GM06990 (cell line): Measurements from ENCODE around the gene CERS3.

ENCODE experiments used
- DNase-seq: peaks from one replicate; pipeline ENCODE4 v3.0.0-alpha.2; 2011; ENCODE audit not compliant: insufficient read length; ENCODE audit errors: extremely low read depth
- H3K27me3 ChIP-seq: replicated peaks from 2 replicates; pipeline ENCODE4 v1.6.0; 2011; ENCODE audit warnings: low read length; ENCODE audit not compliant: control insufficient read depth, insufficient read depth
- H3K36me3 ChIP-seq: 2 replicates; pipeline ENCODE4 v1.5.1; 2011; ENCODE audit warnings: low read length; ENCODE audit not compliant: control insufficient read depth, insufficient read depth
- H3K4me3 ChIP-seq: replicated peaks from 2 replicates; pipeline ENCODE4 v1.5.1; 2011; ENCODE audit warnings: low read depth, mild to moderate bottlenecking, control low read depth, low read length
- TF ChIP-seq, protein P1 (sequence below): IDR thresholded peaks from 2 replicates; pipeline ENCODE4 v1.5.1; 2011; ENCODE audit warnings: low read length, control low read depth, mild to moderate bottlenecking, inconsistent platforms; ENCODE audit not compliant: insufficient read depth, poor library complexity, severe bottlenecking

The CERS3 gene

DNA sequence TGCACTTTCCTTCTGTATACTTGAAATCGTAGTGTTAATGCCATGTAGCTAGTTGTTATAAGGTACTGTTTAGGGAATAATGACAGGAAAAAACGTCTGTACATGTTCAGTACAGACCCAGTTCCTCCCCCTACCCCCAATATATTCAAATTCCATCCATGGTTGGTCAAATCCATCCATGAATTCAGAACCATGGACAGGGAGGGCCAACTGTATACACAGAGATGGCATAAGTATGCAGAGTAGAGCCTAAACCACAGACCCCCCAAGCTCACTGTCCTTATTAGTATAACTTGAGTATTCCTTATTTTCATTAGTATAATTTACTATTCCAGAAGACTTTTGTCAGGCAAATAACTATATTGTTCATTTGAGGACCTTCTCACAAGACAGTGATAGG, 135.7 kb downstream of the CERS3 start:
- Histone ChIP-seq H3K4me3 (no peak overlapping the region), H3K27me3 (no peaks in the 10 kb centered on the region), H3K36me3 (no peaks in the 10 kb centered on the region)
- no peak for DNase-seq
- TF ChIP-seq, protein P1, sequence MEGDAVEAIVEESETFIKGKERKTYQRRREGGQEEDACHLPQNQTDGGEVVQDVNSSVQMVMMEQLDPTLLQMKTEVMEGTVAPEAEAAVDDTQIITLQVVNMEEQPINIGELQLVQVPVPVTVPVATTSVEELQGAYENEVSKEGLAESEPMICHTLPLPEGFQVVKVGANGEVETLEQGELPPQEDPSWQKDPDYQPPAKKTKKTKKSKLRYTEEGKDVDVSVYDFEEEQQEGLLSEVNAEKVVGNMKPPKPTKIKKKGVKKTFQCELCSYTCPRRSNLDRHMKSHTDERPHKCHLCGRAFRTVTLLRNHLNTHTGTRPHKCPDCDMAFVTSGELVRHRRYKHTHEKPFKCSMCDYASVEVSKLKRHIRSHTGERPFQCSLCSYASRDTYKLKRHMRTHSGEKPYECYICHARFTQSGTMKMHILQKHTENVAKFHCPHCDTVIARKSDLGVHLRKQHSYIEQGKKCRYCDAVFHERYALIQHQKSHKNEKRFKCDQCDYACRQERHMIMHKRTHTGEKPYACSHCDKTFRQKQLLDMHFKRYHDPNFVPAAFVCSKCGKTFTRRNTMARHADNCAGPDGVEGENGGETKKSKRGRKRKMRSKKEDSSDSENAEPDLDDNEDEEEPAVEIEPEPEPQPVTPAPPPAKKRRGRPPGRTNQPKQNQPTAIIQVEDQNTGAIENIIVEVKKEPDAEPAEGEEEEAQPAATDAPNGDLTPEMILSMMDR, result no peak

DNA sequence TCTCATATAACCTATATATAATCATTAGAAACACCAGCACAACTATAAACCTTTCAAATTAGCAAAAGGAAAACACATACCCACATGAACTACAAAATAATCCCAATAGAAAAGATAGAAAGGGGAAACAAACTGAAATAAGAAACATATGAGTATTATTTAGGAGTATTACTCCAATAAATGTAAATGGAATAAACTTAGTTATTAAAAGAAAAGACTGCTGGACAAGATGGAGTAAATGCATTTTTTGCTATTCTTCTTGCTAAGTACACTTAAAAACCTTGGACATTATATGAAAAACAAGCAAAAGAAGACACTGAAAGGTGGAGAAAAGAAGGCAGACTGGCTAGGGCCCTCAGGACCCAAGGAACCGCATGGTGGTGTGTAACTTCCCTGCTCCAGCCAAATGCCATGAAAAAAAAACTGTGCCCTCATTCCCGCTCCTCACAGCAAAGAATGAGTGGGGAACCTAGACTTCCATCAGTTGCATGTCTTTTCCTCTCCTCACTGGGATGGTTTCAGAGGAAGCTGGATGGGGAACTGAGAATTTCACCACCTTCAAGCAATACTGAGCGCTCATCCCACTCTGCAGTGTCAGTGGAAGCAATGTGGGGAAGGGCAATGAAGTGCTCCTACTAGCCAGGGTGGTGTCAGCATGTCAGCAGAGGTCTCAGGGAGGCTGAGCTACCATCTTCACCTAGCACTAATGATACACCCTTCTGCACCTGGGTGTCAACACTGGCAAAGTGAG, 143.3 kb downstream of the CERS3 start:
- no peak overlapping the region for H3K4me3 ChIP-seq
- DNase-seq, result no peak
- H3K27me3 ChIP-seq, result no peaks in the 10 kb centered on the region
- no peaks in the 10 kb centered on the region for H3K36me3 ChIP-seq
- TF ChIP-seq, protein P1, result no peak

DNA sequence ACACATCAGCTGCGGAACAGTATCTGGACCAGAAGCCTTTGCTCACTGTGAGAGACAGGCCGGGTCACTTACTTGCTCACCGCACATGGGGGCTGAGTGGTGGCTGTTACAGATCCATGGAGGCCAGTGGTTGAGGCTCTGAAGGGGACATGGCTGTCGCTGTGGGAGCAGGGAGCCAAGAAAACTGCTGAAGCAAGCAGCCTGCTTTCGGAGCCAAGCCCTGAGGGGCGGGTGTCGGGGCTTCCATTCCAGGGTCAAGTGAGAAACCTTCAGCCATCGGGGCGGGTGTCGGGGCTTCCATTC, 144.7 kb downstream of the CERS3 start:
- Histone ChIP-seq H3K27me3 (no peaks in the 10 kb centered on the region), H3K4me3 (no peak overlapping the region), H3K36me3 (no peaks in the 10 kb centered on the region)
- TF ChIP-seq, protein P1, result no peak
- no peak for DNase-seq

DNA sequence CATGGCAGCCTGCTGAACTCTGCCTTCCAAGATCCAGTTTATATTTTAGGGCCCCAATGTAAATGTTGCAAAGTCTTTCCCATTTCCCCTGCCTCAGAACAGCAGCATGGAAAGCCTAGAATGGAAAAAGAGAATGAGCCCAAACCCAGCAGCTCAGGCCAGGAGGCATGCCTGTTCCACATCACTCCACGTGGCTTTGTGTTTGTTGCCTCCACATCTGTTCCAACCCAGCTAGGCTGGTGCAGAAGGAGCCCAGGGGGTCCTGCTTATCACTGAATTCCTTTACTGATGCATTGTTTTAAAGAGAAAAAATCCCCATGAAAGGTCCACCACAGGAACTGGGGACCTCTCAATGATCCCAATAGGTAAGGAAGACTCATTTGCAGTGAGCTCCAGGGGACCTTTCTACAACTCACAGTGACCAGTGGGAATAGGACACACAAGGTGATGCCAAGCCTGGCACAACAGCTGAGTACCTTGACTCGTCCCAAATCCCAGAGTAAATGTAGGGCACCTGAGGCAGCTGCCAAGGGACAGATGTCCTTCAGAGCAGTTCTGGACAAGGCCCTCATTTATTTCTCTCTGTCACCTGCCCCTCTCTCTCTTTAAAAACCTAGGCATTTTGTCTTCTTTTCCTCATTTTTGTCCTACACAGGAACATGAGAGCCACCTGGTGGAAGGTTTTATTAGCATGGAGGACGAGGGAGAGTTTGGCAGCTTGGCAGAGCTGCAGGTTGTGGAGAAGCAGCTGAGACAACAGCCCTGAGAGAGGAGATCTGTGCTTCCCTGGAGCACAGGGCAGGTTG, 145.2 kb downstream of the CERS3 start:
- H3K36me3 ChIP-seq, result no peaks in the 10 kb centered on the region
- no peaks in the 10 kb centered on the region for H3K27me3 ChIP-seq
- TF ChIP-seq, protein P1, result peak; percentile 47
- no peak for DNase-seq
- no peak overlapping the region for H3K4me3 ChIP-seq

DNA sequence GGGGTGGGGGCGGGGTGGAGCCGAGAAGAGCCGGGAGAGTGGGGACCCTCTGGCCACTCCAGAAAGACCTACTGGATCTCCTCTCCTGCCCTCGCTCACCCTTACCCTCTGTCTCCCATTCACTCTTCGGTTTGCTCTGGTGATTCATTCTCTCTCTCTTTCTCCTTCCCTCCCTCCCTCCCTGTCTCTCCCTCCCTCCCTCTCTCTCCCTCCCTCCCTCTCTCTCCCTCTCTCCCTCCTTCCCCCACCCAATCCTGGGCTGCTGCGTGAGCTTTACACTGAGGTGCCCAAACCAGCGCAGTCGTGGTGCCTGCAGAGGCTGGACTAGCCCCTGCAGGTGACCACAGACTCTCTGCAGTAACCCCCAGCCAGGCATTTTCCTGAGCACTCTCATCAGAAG, 154.8 kb downstream of the CERS3 start:
- Histone ChIP-seq H3K36me3 (no peaks in the 10 kb centered on the region), H3K4me3 (no peak overlapping the region), H3K27me3 (no peaks in the 10 kb centered on the region)
- TF ChIP-seq, protein P1, result no peak
- DNase-seq, result no peak
